ENCODE measurements around the gene HIPK4.

GRCh38 chr19:40383668-40384248 lies 6.2 kb downstream of the HIPK4 start:
- TF ChIP-seq MAZ (IDR thresholded peaks at IDR 0.05; ENCODE audit: borderline replicate concordance, low read depth, low read length) (no peak), CTCF (conservative IDR thresholded peaks at IDR 0.05; ENCODE audit: low read depth, low read length) (no peak), POLR2A (IDR thresholded peaks at IDR 0.05; ENCODE audit: low read depth, low read length) (no peak), FOS (IDR thresholded peaks at IDR 0.05; ENCODE audit: low read depth, low read length) (no peak), RCOR1 (IDR thresholded peaks at IDR 0.05; ENCODE audit: insufficient replicate concordance, low read length) (no peak), MAFK (IDR thresholded peaks at IDR 0.05; ENCODE audit: low read depth, low read length) (no peak), USF2 (IDR thresholded peaks at IDR 0.05; ENCODE audit: low read depth, low read length) (no peak), CEBPB (IDR thresholded peaks at IDR 0.05; ENCODE audit: low read depth, low read length) (no peak), RAD21 (IDR thresholded peaks at IDR 0.05; ENCODE audit: low read length) (no peak), BHLHE40 (IDR thresholded peaks at IDR 0.05; ENCODE audit: low read depth, low read length) (no peak), RFX5 (IDR thresholded peaks at IDR 0.05; ENCODE audit: low read depth, low read length) (no peak), ELK1 (IDR thresholded peaks at IDR 0.05; ENCODE audit: borderline replicate concordance, low read depth, low read length) (no peak), MXI1 (IDR thresholded peaks at IDR 0.05; ENCODE audit: borderline replicate concordance, low read depth, low read length) (no peak)

Data from IMR-90 (cell line).